ENCODE results near the gene PEAK1.
"Not testable (repeated sequence)": the region's sequence is repeated elsewhere in the genome, so short reads cannot be mapped to it uniquely, and the experiment has no call there.

The PEAK1 gene

DNA sequence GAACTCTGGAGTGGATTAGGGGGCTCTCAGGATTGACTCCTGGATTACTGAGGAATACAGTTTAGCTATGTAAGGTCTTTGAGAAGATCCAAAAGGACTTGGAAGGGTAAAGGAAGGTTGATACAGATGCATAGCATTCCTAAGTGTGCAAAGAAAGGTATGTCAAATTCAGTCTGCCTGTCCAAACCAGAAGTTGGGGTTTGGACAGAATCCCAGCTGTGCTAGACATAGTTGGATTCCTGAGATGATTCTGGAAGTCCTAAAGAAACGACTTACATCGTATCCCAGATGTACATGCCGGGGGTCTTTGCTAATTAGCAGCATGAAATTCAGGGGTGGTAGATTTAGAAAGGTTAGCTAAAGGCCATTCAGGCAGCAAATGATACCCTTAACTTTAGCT is 251.3 kb downstream of the PEAK1 start:
- DNase-seq, result no peak
- in situ Hi-C loops (cut with MboI; ENCODE audit: low pct_unique_long_range_greater_than_20kb, low sequenced_read_pairs), result no loop called here

DNA sequence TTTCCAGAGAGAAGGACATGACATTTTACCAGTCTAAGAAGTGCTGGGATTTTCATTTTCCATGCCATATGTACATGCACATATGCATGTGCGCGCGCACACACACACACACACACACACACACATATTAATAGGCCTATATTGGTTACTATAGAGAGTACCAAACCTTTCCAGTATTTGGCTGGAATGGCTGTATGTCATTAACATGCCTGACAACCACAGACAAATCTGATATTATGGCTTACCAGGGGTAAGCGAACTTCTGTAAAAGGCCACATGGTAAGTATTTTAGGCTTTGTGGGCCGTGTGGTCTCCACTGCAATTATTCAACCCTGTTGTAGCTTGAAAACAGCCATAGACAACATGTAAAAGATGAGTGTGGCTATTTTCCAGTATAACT is 251.8 kb downstream of the PEAK1 start:
- in situ Hi-C loops (cut with MboI; ENCODE audit: low pct_unique_long_range_greater_than_20kb, low sequenced_read_pairs), result no loop called here
- no peak for DNase-seq

DNA sequence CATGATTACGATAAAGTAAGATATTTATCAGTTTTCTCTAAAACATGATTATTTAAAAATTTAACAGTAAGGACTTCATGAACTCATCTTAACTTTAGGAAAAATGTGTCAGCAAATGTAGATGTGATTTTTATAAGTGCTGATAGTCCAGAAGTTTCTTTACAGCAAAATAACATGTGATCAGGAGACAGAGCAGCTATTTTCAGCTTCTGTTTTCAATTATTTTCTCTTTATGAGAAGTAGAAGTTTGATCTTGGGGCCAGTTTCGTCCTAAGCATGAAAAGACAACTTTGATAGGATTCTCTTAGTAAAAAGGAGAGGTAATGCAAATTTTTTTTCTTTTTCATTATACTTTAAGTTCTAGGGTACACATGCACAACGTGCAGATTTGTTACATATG is 252.5 kb downstream of the PEAK1 start:
- no peak for DNase-seq
- in situ Hi-C loops (cut with MboI; ENCODE audit: low pct_unique_long_range_greater_than_20kb, low sequenced_read_pairs), result no loop called here

DNA sequence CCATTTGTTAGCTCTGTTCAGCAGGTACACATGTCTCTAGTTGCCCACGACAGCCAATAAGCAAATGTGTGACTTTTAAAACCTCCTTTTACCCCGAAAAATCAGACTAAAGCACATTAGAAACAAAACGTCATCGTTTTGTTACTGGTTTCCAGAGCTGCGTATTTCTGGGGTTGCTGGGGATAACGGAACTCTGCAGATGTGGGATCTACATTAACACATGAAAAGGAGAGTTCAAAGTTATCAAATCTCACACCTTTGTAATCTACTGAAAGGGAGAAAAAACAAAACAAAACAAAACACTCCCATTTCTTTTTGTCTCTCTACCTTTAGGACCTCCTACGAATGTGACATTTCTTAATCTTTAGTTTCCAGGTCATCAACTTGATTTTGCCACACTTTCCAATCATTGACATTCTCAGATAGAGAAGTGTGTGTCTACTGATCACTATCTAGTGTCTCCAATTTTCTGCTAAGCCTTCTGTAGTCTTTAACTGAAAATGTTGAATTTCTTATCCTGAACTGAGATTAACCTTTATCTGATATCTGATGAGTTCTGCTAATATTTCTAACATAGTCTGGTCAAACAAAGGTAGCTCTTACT is 256.0 kb downstream of the PEAK1 start:
- in situ Hi-C loops (cut with MboI; ENCODE audit: low pct_unique_long_range_greater_than_20kb, low sequenced_read_pairs), result no loop called here
- no peak for DNase-seq

DNA sequence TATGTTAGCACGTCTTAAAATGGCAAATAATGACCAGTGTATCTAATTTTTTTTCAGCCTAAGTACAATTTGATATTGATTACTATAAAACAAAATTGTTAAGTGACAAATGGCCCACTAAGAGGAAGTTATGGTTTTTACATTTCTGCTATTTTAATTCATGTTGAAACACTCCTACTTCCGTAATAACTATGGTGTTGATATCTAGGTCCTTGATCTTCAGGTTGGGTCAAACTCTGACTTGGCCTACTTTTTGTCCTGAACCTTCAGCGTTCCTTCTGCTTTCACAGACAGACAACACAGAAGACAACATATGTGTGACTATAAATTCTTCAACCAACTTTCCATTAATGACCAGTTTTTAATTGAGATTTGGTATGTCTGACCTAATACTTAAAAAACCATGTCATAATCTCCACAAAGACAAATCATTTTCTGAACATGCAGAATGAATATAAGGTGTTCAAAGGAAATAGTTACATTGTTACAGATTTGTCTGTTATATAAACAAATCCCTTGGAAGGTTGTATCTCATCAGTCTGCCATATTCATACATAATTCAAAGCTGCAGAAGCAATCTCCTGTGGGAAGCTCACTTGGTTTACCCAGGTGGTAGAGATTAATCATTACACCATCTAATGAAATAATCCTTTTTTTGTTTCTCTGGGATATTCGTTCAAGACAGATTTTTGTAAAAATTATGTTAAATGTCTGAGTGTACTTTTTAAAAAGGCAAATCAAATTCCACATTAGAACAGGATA is 256.9 kb downstream of the PEAK1 start:
- in situ Hi-C loops (cut with MboI; ENCODE audit: low pct_unique_long_range_greater_than_20kb, low sequenced_read_pairs), result no loop called here
- peak; percentile 77 for DNase-seq

DNA sequence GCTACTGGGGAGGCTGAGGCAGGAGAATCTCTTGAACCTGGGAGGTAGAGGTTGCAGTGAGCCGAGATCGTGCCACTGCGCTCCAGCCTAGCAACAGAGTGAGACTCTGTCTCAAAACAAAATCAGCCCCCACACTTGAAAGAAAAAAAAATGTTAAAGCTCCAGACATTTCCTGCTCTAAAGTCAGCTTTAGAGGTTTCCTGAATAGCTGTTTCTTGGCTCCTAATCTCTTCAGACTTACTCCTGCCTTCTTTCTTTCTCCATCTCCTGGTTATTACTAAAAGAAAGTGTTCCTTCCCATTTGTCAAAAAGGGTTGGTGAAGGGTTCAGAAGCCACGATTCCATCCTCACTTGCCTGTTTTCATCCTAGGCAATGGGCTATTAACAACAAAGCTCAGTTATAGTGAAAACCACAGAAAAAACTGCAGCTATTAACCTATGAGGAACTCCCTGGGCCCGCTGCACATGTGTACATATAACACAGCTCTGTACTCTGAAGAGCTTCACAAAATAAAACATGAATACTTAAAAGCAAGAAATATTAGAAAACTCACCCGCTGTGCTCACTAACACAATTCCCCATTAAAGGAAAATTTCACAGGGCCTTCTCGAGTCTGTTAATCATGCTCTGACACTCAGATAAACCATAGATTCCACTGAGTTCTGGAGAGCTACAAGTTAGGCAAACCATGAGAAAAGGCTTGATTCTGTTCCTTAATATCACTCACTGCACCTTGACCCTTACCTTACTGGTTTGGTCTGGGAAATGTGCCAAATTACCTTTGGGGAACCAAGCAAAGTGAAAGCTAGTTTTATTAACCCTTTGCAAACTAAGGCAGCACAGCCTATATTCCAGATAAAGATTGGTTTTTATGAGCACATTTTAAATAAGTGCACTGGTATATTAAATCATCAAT is 259.1 kb downstream of the PEAK1 start:
- in situ Hi-C loops (cut with MboI; ENCODE audit: low pct_unique_long_range_greater_than_20kb, low sequenced_read_pairs), result no loop called here
- DNase-seq, result peak; percentile 87

DNA sequence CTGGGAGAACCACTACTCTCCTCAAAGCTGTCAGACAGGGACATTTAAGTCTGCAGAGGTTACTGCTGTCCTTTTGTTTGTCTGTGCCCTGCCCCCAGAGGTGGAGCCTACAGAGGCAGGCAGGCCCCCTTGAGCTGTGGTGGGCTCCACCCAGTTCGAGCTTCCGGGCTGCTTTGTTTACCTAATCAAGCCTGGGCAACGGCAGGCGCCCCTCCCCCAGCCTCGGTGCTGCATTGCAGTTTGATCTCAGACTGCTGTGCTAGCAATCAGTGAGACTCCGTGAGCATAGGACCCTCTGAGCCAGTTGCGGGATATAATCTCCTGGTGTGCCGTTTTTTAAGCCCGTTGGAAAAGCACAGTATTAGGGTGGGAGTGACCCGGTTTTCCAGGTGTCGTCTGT is 263.9 kb downstream of the PEAK1 start:
- in situ Hi-C loops (cut with MboI; ENCODE audit: low pct_unique_long_range_greater_than_20kb, low sequenced_read_pairs); DNase-seq: not testable (repeated sequence)

DNA sequence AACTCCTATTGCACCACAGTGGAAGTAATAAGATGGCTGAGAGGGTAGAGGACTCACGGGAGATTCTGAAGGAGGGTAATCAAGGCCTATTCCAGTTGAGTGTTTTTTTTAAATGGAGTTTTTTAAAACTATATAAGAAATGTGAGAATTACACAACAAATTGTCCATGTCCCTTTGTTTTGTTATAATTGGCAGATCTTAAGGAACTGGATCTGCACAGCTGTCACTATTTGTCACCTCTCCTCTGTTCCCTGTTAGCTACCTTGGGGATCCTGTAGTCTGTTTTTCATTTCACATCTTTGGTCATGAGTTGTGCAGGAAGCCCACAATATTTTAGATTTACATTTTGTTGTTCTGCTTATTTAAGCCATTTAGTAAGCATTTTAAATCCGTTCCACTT is 271.7 kb downstream of the PEAK1 start:
- DNase-seq, result no peak
- in situ Hi-C loops (cut with MboI; ENCODE audit: low pct_unique_long_range_greater_than_20kb, low sequenced_read_pairs), result no loop called here

DNA sequence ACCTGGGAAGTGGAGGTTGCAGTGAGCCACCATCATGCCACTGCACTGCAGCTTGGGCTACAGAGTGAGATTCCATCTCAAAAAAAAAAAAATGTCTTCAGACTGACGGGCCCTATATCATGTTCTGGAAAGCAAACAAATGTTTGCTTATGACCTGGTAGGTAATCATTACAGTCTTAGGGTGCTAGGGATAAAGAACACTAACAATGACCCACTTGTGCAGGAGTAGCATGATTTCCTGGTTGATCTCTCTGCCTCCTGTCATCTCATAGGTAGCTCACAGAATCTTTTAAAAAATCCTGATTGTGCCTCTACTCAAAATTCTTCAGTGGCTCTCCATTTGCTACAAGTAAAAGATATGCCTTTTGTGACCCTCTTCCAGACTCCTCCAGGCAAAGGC is 274.5 kb downstream of the PEAK1 start:
- no peak for DNase-seq
- in situ Hi-C loops (cut with MboI; ENCODE audit: low pct_unique_long_range_greater_than_20kb, low sequenced_read_pairs), result no loop called here

DNA sequence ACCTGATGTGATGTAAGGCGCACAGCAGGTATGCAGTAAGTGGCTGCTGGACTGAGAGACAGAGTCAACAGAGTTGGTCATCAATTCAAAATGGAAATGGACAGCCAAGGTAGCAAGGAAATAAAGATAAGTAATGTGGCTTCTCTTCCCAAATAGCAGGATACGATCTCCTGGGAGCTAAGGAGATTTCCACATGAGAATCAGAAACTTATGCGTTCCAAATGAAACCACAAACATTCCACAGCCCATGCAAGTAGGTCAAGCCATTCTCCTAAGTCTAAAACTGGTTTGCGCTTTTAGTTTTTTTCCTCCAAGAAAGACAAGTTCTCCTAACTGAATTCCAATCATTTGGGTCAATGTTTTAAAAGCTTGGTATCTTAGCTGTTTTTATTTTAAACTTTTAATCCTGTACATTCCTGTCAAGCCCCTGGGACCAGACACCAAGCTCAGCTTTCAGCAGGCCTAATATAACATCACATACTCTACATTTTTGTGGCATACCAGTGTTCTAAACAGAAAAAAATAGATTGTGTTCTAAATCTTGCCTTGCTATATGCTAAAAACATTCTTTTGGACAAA is 275.3 kb downstream of the PEAK1 start:
- in situ Hi-C loops (cut with MboI; ENCODE audit: low pct_unique_long_range_greater_than_20kb, low sequenced_read_pairs), result no loop called here
- DNase-seq, result no peak

DNA sequence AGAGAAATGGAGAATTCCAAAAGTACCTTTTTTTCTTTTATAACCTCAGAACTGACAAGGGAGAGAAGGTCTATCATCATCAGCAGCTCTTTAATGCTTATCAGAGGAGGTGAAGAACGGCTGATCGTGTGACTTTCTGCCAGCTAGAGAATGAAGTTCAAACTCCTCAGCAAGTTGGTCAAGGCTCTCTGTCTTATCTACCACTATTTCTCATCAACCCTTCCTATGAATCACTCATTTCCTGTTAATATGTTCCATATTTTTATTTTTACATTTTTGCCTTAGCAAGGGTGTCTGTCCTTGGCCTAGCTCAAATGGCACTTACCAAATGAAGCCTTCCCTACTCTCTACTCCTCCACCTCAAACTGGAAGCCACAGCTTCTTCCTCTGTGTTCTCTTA is 275.9 kb downstream of the PEAK1 start:
- in situ Hi-C loops (cut with MboI; ENCODE audit: low pct_unique_long_range_greater_than_20kb, low sequenced_read_pairs), result no loop called here
- DNase-seq, result no peak

DNA sequence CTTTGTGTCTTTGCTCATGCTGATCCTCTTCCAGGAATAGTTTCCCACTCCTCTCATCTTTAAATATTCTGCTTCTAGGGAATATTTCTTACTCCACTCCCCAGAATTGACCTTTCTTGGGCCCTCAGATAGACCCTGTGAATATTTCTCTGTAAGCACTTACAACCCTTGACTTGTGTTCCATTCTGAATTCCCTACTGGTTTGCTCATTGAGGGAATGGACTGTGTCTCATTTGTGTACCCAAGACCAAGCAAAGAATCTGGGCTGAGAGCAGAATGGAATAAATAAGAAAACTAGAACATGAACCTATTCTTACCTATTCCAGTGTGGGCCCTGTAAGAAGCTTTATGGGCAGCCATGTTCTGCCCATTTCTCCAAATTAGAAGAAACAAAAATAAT is 276.3 kb downstream of the PEAK1 start:
- in situ Hi-C loops (cut with MboI; ENCODE audit: low pct_unique_long_range_greater_than_20kb, low sequenced_read_pairs), result no loop called here
- DNase-seq, result no peak

DNA sequence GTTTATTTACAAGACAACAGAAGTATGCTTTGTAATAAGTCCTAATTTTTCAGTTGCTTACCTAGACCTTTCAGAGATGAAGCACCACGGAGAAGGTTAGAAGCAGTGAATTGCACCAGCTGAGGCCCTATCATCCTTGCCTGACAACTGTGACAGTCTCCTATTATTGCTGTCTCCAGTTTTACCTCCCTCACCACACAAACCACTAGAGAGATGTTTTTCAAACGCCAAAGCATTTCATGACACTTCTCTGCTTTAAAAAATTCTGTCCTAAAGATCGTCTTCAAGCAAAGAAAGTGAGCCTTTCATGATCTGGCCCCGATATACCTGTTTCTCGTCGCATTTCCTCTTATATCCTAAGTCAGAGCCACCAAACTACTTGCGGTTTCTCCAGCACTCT is 276.7 kb downstream of the PEAK1 start:
- in situ Hi-C loops (cut with MboI; ENCODE audit: low pct_unique_long_range_greater_than_20kb, low sequenced_read_pairs), result no loop called here
- DNase-seq, result no peak

DNA sequence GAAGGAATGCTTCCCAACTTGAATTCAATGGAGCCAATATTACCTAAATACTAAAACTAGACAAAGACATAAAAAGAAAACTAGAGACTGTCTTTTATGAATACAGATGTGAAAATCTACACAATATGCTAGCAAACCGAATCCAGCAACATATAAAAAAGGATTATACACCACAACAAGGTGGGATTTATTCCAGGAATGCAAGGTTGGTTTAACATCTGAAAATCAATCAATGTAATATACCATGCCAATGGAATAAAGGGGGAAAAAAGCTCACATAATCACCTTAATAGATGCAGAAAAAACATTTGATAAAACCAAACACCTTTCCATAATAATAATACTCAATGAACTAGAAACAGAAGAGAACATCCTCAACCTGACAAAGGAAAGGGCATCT is 279.7 kb downstream of the PEAK1 start:
- in situ Hi-C loops (cut with MboI; ENCODE audit: low pct_unique_long_range_greater_than_20kb, low sequenced_read_pairs), result no loop called here

DNA sequence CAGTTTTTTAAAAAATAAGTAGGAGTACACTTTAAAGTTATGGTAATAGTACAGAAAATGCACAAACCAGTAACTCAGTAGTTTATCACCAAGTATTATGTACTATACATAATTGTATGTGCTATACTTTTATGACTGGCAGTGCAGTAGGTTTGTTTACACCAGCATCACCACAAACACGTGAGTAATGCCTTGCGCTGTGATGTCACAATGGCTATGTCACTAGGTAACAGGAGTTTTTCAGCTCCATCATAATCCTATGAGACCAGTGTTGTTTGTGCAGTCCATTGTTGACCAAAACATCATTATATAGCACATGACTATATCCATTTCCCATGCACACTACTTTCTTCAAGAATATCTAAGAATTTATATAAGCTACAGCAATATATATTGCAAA is 280.6 kb downstream of the PEAK1 start:
- no peak for DNase-seq
- in situ Hi-C loops (cut with MboI; ENCODE audit: low pct_unique_long_range_greater_than_20kb, low sequenced_read_pairs), result no loop called here

More for the DNA sequence above, 279.7 kb downstream of the PEAK1 start:
- DNase-seq, result no peak

DNA sequence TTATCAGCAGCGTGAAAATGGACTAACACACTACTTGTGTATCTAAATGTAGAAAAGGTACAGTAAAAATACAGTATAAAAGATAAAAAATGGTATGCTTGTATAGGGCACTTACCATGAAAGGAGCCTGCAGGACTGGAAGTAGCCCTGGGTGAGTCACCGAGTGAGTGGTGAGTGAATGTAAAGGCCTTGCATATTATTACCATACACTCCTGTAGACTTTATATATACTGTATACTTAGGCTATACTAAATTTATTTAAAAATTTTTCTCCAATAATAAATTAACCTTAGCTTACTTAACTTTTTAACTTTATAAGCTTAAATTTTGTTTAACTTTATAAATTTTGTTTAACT is 281.8 kb downstream of the PEAK1 start:
- DNase-seq, result no peak
- in situ Hi-C loops (cut with MboI; ENCODE audit: low pct_unique_long_range_greater_than_20kb, low sequenced_read_pairs), result no loop called here

DNA sequence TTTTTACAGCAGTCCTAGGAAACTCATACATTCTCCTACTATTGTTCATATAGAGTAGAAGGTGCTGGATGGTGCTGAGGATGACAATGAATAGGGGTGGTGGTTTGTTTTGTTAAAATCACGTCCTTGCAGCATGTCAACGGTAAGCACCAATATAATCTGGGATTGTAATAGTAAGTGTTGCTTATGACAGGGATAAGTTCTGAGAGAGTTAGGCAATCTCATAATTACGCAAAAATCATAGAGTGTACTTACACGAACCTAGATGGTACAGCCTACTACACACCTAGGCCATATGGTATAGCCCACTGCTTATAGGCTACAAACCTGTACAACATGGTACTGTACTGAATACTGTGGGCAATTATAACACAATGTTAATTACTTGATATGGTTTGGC is 284.7 kb downstream of the PEAK1 start:
- in situ Hi-C loops (cut with MboI; ENCODE audit: low pct_unique_long_range_greater_than_20kb, low sequenced_read_pairs), result no loop called here
- DNase-seq, result no peak

DNA sequence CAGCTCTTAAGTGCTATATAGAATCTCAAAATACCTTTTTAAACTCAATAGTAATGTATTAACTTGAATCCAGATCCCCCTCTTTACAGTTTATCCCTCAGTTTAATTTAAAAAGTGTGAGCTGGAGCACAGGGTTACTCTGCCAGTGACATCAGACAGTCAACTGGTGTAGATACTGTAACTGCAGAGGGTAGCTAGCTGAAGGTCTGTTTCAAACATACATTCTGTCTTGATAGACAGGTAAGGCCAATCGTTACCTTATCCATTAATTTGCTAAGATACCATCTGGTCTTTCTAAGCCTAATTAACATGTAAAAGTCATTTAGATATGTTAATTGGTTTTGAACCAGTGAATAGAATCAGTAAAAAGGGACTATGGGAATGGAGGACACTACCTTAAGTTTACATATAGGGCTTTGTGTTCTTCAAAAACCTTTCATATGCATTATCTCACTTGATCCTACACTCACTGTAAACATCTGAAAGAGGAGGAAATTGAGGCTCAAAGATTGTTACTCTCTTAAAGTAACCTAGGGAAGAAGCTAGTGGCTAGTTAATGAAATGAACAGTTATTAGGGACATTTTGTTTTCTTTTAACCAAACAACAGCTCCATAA is 289.5 kb downstream of the PEAK1 start:
- no peak for DNase-seq

DNA sequence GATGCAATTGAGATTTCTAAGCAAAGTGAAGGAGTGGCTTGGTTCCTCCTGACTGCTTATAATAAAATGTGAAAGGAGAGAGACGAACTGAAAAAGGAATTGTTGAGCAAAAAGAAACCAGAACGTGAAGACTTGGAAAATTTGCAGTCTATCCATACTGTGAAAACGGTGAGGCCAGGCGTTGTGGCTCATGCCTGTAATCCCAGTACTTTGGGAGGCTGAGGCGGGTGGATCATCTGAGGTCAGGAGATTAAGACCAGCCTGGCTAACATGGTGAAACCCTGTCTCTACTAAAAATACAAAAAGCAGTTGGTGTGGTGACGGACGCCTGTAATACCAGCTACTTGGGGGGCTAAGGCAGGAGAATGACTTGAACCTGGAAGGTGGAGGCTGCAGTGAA is 292.3 kb downstream of the PEAK1 start:
- in situ Hi-C loops (cut with MboI; ENCODE audit: low pct_unique_long_range_greater_than_20kb, low sequenced_read_pairs), result no loop called here

More for the DNA sequence above, 289.5 kb downstream of the PEAK1 start:
- in situ Hi-C loops (cut with MboI; ENCODE audit: low pct_unique_long_range_greater_than_20kb, low sequenced_read_pairs), result no loop called here

More for the DNA sequence above, 292.3 kb downstream of the PEAK1 start:
- no peak for DNase-seq
